IMR-90 (cell line): Measurements from ENCODE around the gene IQCM. TPM values are rescaled to one million over a fixed set of nuclear protein-coding genes. Genes with fewer than 3 reads are reported as not detected.

Experiments used
- ATAC-seq: fragments of 200-7000 bp; cut with Tn5 transposase; 2 replicates; pipeline ENCODE4 v1.9.1; 2020; ENCODE audit warnings: low read depth, mild to moderate bottlenecking, moderate library complexity
- BruUV-seq: library from RNA; stranded (reverse); fragments of 400-500 nt; replicated peaks from 2 replicates; lab custom pipeline; 2021; lab: Mats Ljungman, UMichigan
- CTCF ChIA-PET: fragments of 300-600 bp; formaldehyde crosslinking; extraction: SDS; loops from one replicate; lab custom pipeline; 2021; ENCODE audit warnings: antibody characterized with exemption; lab: Yijun Ruan, JAX
- POLR2A ChIA-PET: fragments of 300-600 bp; sonication (Branson Sonifier 250); formaldehyde crosslinking; loops from one replicate; lab custom pipeline; 2022; ENCODE audit warnings: antibody characterized with exemption; ENCODE audit not compliant: unreplicated experiment; lab: Charles Lee
- DNase-seq: peaks from one replicate; pipeline ENCODE4 v3.0.0; 2013
- H2AFZ ChIP-seq: replicated peaks from 2 replicates; pipeline ENCODE3; 2013; ENCODE audit warnings: low read length, mild to moderate bottlenecking; ENCODE audit not compliant: poor library complexity
- H2AK5ac ChIP-seq: 2 replicates; pipeline ENCODE4 v1.6.1; 2013; ENCODE audit warnings: low read depth, low read length, inconsistent platforms
- H2AK9ac ChIP-seq: replicated peaks from 2 replicates; pipeline ENCODE3; 2013; ENCODE audit warnings: mild to moderate bottlenecking, low read depth, low read length, moderate library complexity; ENCODE audit not compliant: poor library complexity
- H2BK120ac ChIP-seq: 2 replicates; pipeline ENCODE4 v1.6.1; 2013; ENCODE audit warnings: low read depth, low read length, inconsistent platforms
- H2BK15ac ChIP-seq: 3 replicates; pipeline ENCODE4 v1.6.1; 2013; ENCODE audit warnings: low read depth, low read length, inconsistent platforms
- H2BK20ac ChIP-seq: 2 replicates; pipeline ENCODE4 v1.6.1; 2013; ENCODE audit warnings: low read depth, mild to moderate bottlenecking, inconsistent platforms, low read length, moderate library complexity
- H2BK5ac ChIP-seq: 2 replicates; pipeline ENCODE4 v1.6.1; 2013; ENCODE audit warnings: mild to moderate bottlenecking, low read depth, low read length, inconsistent platforms; ENCODE audit not compliant: poor library complexity, severe bottlenecking
- H3K14ac ChIP-seq: replicated peaks from 2 replicates; pipeline ENCODE4 v1.6.1; 2013; ENCODE audit warnings: low read depth, low read length, inconsistent platforms
- H3K18ac ChIP-seq: 2 replicates; pipeline ENCODE4 v1.6.1; 2013; ENCODE audit warnings: low read depth, low read length, control low read depth
- H3K23ac ChIP-seq: 2 replicates; pipeline ENCODE4 v1.6.1; 2013; ENCODE audit warnings: low read depth, low read length, inconsistent platforms
- H3K27ac ChIP-seq: 2 replicates; pipeline ENCODE4 v1.5.1; 2013; ENCODE audit warnings: mild to moderate bottlenecking, control low read depth, low read length; ENCODE audit not compliant: insufficient read depth
- H3K27me3 ChIP-seq: 2 replicates; pipeline ENCODE4 v1.6.1; 2013; ENCODE audit warnings: low read length; ENCODE audit not compliant: control insufficient read depth, insufficient read depth
- H3K36me3 ChIP-seq: 2 replicates; pipeline ENCODE4 v1.6.1; 2013; ENCODE audit warnings: low read length, mixed read lengths; ENCODE audit not compliant: control insufficient read depth, insufficient read depth
- H3K4ac ChIP-seq: 2 replicates; pipeline ENCODE4 v1.6.1; 2013; ENCODE audit warnings: low read depth, low read length, inconsistent platforms
- H3K4me1 ChIP-seq: 2 replicates; pipeline ENCODE4 v1.6.1; 2013; ENCODE audit warnings: low read length, mixed read lengths; ENCODE audit not compliant: control insufficient read depth, insufficient read depth
- H3K4me2 ChIP-seq: 2 replicates; pipeline ENCODE4 v1.6.1; 2013; ENCODE audit warnings: low read depth, mild to moderate bottlenecking, control low read depth, low read length, moderate library complexity
- H3K4me3 ChIP-seq: 2 replicates; pipeline ENCODE4 v1.5.1; 2013; ENCODE audit warnings: low read depth, mild to moderate bottlenecking, control low read depth, low read length, moderate library complexity; ENCODE audit not compliant: insufficient read depth
- H3K56ac ChIP-seq: 2 replicates; pipeline ENCODE4 v1.6.1; 2013; ENCODE audit warnings: low read length, inconsistent platforms; ENCODE audit not compliant: insufficient read depth; ENCODE audit errors: extremely low read depth
- H3K79me1 ChIP-seq, 2 experiments: 2 replicates each; pipeline ENCODE4 v1.6.1; 2013; ENCODE audit warnings: low read length in 2 of 2, inconsistent platforms in 1 of 2, low read depth in 1 of 2
- H3K9ac ChIP-seq: 2 replicates; pipeline ENCODE4 v1.6.1; 2013; ENCODE audit warnings: low read depth, low read length, control low read depth
- H3K9me1 ChIP-seq: 2 replicates; pipeline ENCODE4 v1.6.1; 2013; ENCODE audit warnings: low read length, inconsistent platforms; ENCODE audit not compliant: insufficient read depth
- H3K9me3 ChIP-seq: 2 replicates; pipeline ENCODE4 v1.6.1; 2013; ENCODE audit warnings: low read length; ENCODE audit not compliant: control insufficient read depth, insufficient read depth
- H4K20me1 ChIP-seq: 2 replicates; pipeline ENCODE4 v1.6.1; 2013; ENCODE audit warnings: low read length, inconsistent platforms; ENCODE audit not compliant: insufficient read depth
- H4K5ac ChIP-seq: 2 replicates; pipeline ENCODE4 v1.6.1; 2013; ENCODE audit warnings: mild to moderate bottlenecking, low read depth, low read length, control low read depth
- H4K8ac ChIP-seq, 2 experiments: 2 replicates each; pipeline ENCODE4 v1.6.1; 2013; ENCODE audit warnings: low read depth in 2 of 2, low read length in 2 of 2, control low read depth in 1 of 2, inconsistent platforms in 1 of 2
- H4K91ac ChIP-seq: 2 replicates; pipeline ENCODE4 v1.6.1; 2013; ENCODE audit warnings: low read depth, low read length, inconsistent platforms; ENCODE audit not compliant: insufficient read depth
- BHLHE40 ChIP-seq: fragments of 150-350 bp; IDR thresholded peaks from 2 replicates; pipeline ENCODE4 v1.6.1; 2016; ENCODE audit warnings: mild to moderate bottlenecking, low read depth, low read length
- CEBPB ChIP-seq: IDR thresholded peaks from 2 replicates; pipeline ENCODE4 v1.6.1; 2012; ENCODE audit warnings: low read depth, low read length, improper control_type of control experiment
- CHD1 ChIP-seq: IDR thresholded peaks from 2 replicates; pipeline ENCODE4 v1.6.1; 2012; ENCODE audit warnings: low read depth, low read length, improper control_type of control experiment
- CTCF ChIP-seq: conservative IDR thresholded peaks from 2 replicates; pipeline ENCODE4 v1.5.1; 2012; ENCODE audit warnings: mild to moderate bottlenecking, low read depth, low read length, improper control_type of control experiment
- ELK1 ChIP-seq: fragments of 150-350 bp; IDR thresholded peaks from 2 replicates; pipeline ENCODE4 v1.6.1; 2016; ENCODE audit warnings: low read depth, mild to moderate bottlenecking, low read length, moderate library complexity, borderline replicate concordance
- FOS ChIP-seq: fragments of 150-350 bp; IDR thresholded peaks from 2 replicates; pipeline ENCODE4 v1.6.1; 2016; ENCODE audit warnings: low read depth, low read length
- MAFK ChIP-seq: IDR thresholded peaks from 2 replicates; pipeline ENCODE4 v1.6.1; 2012; ENCODE audit warnings: low read depth, low read length, improper control_type of control experiment
- MAZ ChIP-seq: IDR thresholded peaks from 2 replicates; pipeline ENCODE4 v1.6.1; 2012; ENCODE audit warnings: low read depth, mild to moderate bottlenecking, low read length, improper control_type of control experiment, moderate library complexity, borderline replicate concordance
- MXI1 ChIP-seq: IDR thresholded peaks from 2 replicates; pipeline ENCODE4 v1.6.1; 2012; ENCODE audit warnings: low read depth, mild to moderate bottlenecking, low read length, moderate library complexity, borderline replicate concordance
- NFE2L2 ChIP-seq: fragments of 150-350 bp; IDR thresholded peaks from 2 replicates; pipeline ENCODE4 v1.6.1; 2016; ENCODE audit warnings: low read depth, mild to moderate bottlenecking, low read length
- POLR2A ChIP-seq: IDR thresholded peaks from 2 replicates; pipeline ENCODE4 v1.6.1; 2012; ENCODE audit warnings: mild to moderate bottlenecking, low read depth, low read length
- RAD21 ChIP-seq: IDR thresholded peaks from 2 replicates; pipeline ENCODE4 v1.6.1; 2012; ENCODE audit warnings: low read length, improper control_type of control experiment
- RCOR1 ChIP-seq: IDR thresholded peaks from 2 replicates; pipeline ENCODE4 v1.6.1; 2012; ENCODE audit warnings: mild to moderate bottlenecking, low read length, improper control_type of control experiment; ENCODE audit not compliant: insufficient replicate concordance
- RFX5 ChIP-seq: IDR thresholded peaks from 2 replicates; pipeline ENCODE4 v1.8.0; 2012; ENCODE audit warnings: low read depth, mild to moderate bottlenecking, low read length, moderate library complexity
- SMC3 ChIP-seq: fragments of 150-350 bp; IDR thresholded peaks from 2 replicates; pipeline ENCODE4 v1.6.1; 2016; ENCODE audit warnings: low read depth, mild to moderate bottlenecking, antibody characterized with exemption, low read length, moderate library complexity
- USF2 ChIP-seq: fragments of 150-350 bp; IDR thresholded peaks from 2 replicates; pipeline ENCODE4 v1.6.1; 2017; ENCODE audit warnings: mild to moderate bottlenecking, antibody characterized with exemption, low read length, low read depth
- dilution Hi-C: fragments of 300-500 bp; cut with HindIII; formaldehyde crosslinking; loops from one replicate; pipeline ENCODE4 v1.14.3; 2018; ENCODE audit warnings: low sequenced_read_pairs; ENCODE audit not compliant: unreplicated experiment
- in situ Hi-C: fragments of 300-500 bp; cut with MboI; formaldehyde crosslinking; loops from 3 replicates; pipeline ENCODE4 v1.14.3; 2019; ENCODE audit warnings: low sequenced_read_pairs, inconsistent platforms, mixed read lengths
- intact Hi-C: fragments of 100-400 bp; cut with micrococcal nuclease; formaldehyde crosslinking; loops from 2 replicates; pipeline ENCODE4 v1.10.0; 2022
- polyA plus RNA-seq, 3 experiments: library from polyadenylated mRNA; depleted of rRNA; stranded (reverse); fragments of >200 nt; gene quantifications; 2 replicates each; pipeline ENCODE4 v1.2.3, GENCODE V29; 2012; ENCODE audit warnings: low replicate concordance in 1 of 3
- total RNA-seq: library from RNA; depleted of rRNA; stranded (reverse); fragments of >200 nt; gene quantifications from 2 replicates; pipeline ENCODE4 v1.2.3, GENCODE V29; 2012

IQCM gene
- total and polyA plus RNA-seq, 2 of the 4 experiments (the other 2 are of a cell fraction): not detected

GRCh38 chr4:149549911-149550310 is 265.7 kb downstream of the IQCM start:
- Histone ChIP-seq H3K27me3 (no peaks in the 10 kb centered on the region), H2AFZ (no peak overlapping the region), H3K9me3 (no peaks in the 10 kb centered on the region), H2AK9ac (no peak overlapping the region), H3K36me3 (no peaks in the 10 kb centered on the region), H3K18ac (no peak overlapping the region), H3K4me2 (no peak overlapping the region), H4K91ac (no peak overlapping the region), H2BK15ac (no peak overlapping the region), H3K23ac (no peak overlapping the region), H4K5ac (no peak overlapping the region), H4K20me1 (no peaks in the 10 kb centered on the region), H3K9ac (no peak overlapping the region), H3K56ac (no peak overlapping the region), H3K79me1 (no peaks in the 10 kb centered on the region), H3K9me1 (no peaks in the 10 kb centered on the region), H2BK120ac (no peak overlapping the region), H4K8ac (no peak overlapping the region), H3K4me1 (no peaks in the 10 kb centered on the region), H3K27ac (no peak overlapping the region), H3K14ac (no peak overlapping the region), H3K4me3 (no peak overlapping the region), H2BK20ac (no peak overlapping the region), H2BK5ac (no peak overlapping the region), H3K4ac (no peak overlapping the region), H2AK5ac (no peak overlapping the region)
- intact Hi-C loops (no loop called here), in situ Hi-C loops (no loop called here), dilution Hi-C loops (no loop called here)
- BruUV-seq: no TSS peak
- POLR2A ChIA-PET: no interaction called here
- DNase-seq (no peak), ATAC-seq (no peak)
- CTCF ChIA-PET: no interaction called here
- TF ChIP-seq POLR2A (no peak), NFE2L2 (no peak), FOS (no peak), CTCF (no peak), RFX5 (no peak), BHLHE40 (no peak), CEBPB (no peak), ELK1 (no peak), SMC3 (no peak), CHD1 (no peak), RCOR1 (no peak), RAD21 (no peak), MAFK (no peak), USF2 (no peak), MAZ (no peak), MXI1 (no peak)
